Cardiac muscle cell (in vitro differentiated cells and primary cell): ENCODE measurements around the gene THAP3. TPM values are rescaled to one million over a fixed set of nuclear protein-coding genes. Genes with fewer than 3 reads are reported as not detected.

Experiments
- DNase-seq, 2 donors: peaks; one replicate each; pipeline versions ENCODE4 v3.0.0 to v3.0.0-alpha.2; 2010 to 2017; ENCODE audit warnings: low read depth in 1 of 2, low spot score in 1 of 2
- H3K27ac ChIP-seq: fragments of 200-600 bp; sonication (generic); 2 replicates; pipeline ENCODE4 v1.5.1; 2016
- H3K27me3 ChIP-seq: fragments of 200-600 bp; sonication (generic); 2 replicates; pipeline ENCODE4 v1.6.0; 2016; ENCODE audit warnings: control low read depth
- H3K36me3 ChIP-seq: fragments of 200-600 bp; sonication (generic); 2 replicates; pipeline ENCODE4 v1.5.1; 2016; ENCODE audit warnings: control low read depth
- H3K4me1 ChIP-seq: fragments of 200-600 bp; sonication (generic); 2 replicates; pipeline ENCODE4 v1.8.1; 2017; ENCODE audit warnings: low read depth, mild to moderate bottlenecking, mixed run types
- H3K4me3 ChIP-seq: fragments of 200-600 bp; sonication (generic); 2 replicates; pipeline ENCODE4 v1.5.1; 2016; ENCODE audit warnings: mild to moderate bottlenecking
- H3K9me3 ChIP-seq: fragments of 200-600 bp; sonication (generic); 2 replicates; pipeline ENCODE4 v1.5.1; 2017; ENCODE audit warnings: low read depth, mild to moderate bottlenecking, control low read depth
- CTCF ChIP-seq: IDR thresholded peaks from 2 replicates; pipeline ENCODE4 v1.5.1; 2012; ENCODE audit warnings: low read depth, mild to moderate bottlenecking, low read length
- polyA plus RNA-seq: library from polyadenylated mRNA; unstranded; fragments of >200 nt; fragmentation: Nextera tagmentation; extraction: Ambion mirVana; gene quantifications from 2 replicates; pipeline ENCODE4 v1.2.1, GENCODE V29; 2016
- total RNA-seq: library from RNA; depleted of rRNA; stranded (reverse); fragments of >200 nt; gene quantifications from 2 replicates; pipeline ENCODE4 v1.2.3, GENCODE V29; 2016

The THAP3 gene
- total and polyA plus RNA-seq, 2 experiments from 2014 or later = 35.1 to 55.5 TPM

DNA sequence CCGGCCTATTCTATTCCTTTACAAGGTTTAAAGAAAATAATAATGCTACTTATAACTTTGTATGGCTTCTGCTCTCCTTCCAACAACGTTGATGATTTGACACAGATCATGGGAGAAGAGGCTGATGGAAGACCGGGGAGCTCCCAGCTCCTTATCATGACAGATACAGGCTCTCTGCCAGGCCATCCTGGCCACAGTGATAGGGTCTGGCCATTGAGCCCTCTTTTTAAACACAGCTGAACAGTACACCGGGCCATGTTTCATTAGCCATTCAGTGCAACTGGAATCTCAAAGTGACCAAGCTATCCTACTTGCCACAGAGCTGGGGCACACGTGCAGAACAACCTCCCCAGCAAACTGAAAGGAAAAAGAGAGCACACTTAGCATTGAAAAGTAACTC lies 42.0 kb downstream of the THAP3 start:
- no peak overlapping the region for H3K4me3 ChIP-seq
- H3K27me3 ChIP-seq = no peaks in the 10 kb centered on the region
- no peak for TF ChIP-seq CTCF
- no peaks in the 10 kb centered on the region for H3K9me3 ChIP-seq
- H3K4me1 ChIP-seq = peaks cover 2% of the 10 kb centered on the region
- H3K27ac ChIP-seq = no peak overlapping the region
- no peak for DNase-seq
- peaks cover 5% of the 10 kb centered on the region for H3K36me3 ChIP-seq

- DNase-seq = peak in 1 of 2 donors; percentile 11
- Histone ChIP-seq H3K27me3 (no peaks in the 10 kb centered on the region), H3K4me3 (no peak overlapping the region), H3K36me3 (peaks cover 5% of the 10 kb centered on the region), H3K4me1 (peaks cover 7% of the 10 kb centered on the region), H3K9me3 (no peaks in the 10 kb centered on the region), H3K27ac (no peak overlapping the region)
- TF ChIP-seq CTCF = no peak
These were observed 42.5 kb downstream of the THAP3 start for GRCh38 chr1:6667139-6667538.

- Histone ChIP-seq H3K36me3 (peaks cover 5% of the 10 kb centered on the region), H3K27ac (no peak overlapping the region), H3K4me1 (peaks cover 17% of the 10 kb centered on the region), H3K4me3 (no peak overlapping the region), H3K9me3 (no peaks in the 10 kb centered on the region), H3K27me3 (no peaks in the 10 kb centered on the region)
- DNase-seq = no peak
- no peak for TF ChIP-seq CTCF
These were observed 43.8 kb downstream of the THAP3 start for GRCh38 chr1:6668503-6668902.

DNA sequence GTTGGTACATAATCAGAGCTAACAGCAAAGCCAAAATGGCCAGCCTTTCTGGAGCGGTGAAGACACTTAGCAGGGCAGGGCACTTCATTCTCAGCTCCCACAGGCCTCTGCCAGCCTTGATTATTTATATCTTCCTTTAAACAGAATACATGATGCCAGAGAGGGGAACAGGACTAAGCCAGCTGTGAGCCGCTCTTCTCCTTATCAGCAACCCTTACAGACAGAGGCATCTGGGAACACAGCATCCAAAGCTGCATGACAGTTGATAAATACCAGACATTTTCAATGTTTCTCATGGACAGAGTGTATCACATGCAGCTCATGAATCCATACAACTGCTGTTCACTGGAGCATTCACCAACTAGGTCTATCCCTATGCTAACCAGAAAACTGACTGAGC lies 47.9 kb downstream of the THAP3 start:
- peaks cover 3% of the 10 kb centered on the region for H3K36me3 ChIP-seq
- DNase-seq = peak; percentile 21 to 85
- peaks cover 27% of the 10 kb centered on the region for H3K4me1 ChIP-seq
- H3K27me3 ChIP-seq = no peaks in the 10 kb centered on the region
- H3K27ac ChIP-seq = peak overlapping the region; percentile 91
- no peak for TF ChIP-seq CTCF
- no peak overlapping the region for H3K4me3 ChIP-seq
- H3K9me3 ChIP-seq = no peaks in the 10 kb centered on the region

DNA sequence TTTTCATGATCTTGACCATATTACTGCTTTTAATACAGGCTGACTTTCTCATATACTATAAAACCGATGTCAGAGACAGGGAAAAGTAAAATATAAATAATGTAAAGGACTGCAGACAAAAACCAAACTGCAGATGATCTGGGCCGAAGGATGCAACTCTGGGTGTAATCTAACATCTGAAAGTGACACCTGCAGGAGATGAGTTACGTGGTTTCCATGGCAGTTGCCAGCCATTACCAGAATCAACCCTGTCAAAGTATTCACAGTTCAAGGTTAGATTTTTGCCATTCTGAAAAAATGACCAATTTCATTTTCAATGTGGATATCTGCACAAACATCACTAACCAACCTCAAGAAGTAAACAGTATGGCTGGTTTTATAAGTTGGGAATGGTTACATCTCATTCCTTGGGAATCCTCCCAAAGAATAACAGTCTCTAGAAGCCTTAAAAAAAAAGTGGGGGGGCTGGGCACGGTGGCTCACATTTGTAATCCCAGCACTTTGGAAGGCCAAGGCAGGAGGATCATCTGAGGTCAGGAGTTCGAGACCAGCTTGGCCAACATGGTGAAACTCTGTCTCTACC lies 49.2 kb downstream of the THAP3 start:
- peaks cover 6% of the 10 kb centered on the region for H3K36me3 ChIP-seq

More for the DNA sequence above, 49.2 kb downstream of the THAP3 start:
- Histone ChIP-seq H3K27me3 (no peaks in the 10 kb centered on the region), H3K27ac (peak overlapping the region; percentile 91), H3K4me1 (peaks cover 27% of the 10 kb centered on the region), H3K4me3 (no peak overlapping the region), H3K9me3 (no peaks in the 10 kb centered on the region)
- TF ChIP-seq CTCF = no peak
- DNase-seq = no peak
